OCI-LY1 (cell line): ENCODE data around the gene TET2.

Experiments
- H2AFZ ChIP-seq: fragments of 200-600 bp; sonication (generic), shearing (Covaris generic); 2 replicates; pipeline ENCODE4 v1.6.0; 2014; ENCODE audit warnings: antibody characterized with exemption, mild to moderate bottlenecking, low read length
- H3F3A ChIP-seq: fragments of 200-600 bp; sonication (generic), shearing (Covaris generic); 2 replicates; pipeline ENCODE4 v1.6.0; 2014; ENCODE audit warnings: mild to moderate bottlenecking, antibody characterized with exemption, low read length, moderate library complexity; ENCODE audit not compliant: insufficient read depth
- H3K27ac ChIP-seq: fragments of 200-600 bp; sonication (generic); 2 replicates; pipeline ENCODE4 v1.5.1; 2014; ENCODE audit warnings: low read length, mixed run types, mild to moderate bottlenecking, low read depth; ENCODE audit not compliant: poor library complexity, severe bottlenecking
- H3K27me3 ChIP-seq: fragments of 200-600 bp; sonication (generic); 2 replicates; pipeline ENCODE4 v1.6.0; 2014; ENCODE audit warnings: antibody characterized with exemption, mild to moderate bottlenecking, low read length, moderate library complexity; ENCODE audit not compliant: insufficient read depth
- H3K36me3 ChIP-seq: fragments of 200-600 bp; sonication (generic); 2 replicates; pipeline ENCODE4 v1.6.1; 2014; ENCODE audit warnings: mild to moderate bottlenecking, antibody characterized with exemption, low read length, moderate library complexity, mixed read lengths; ENCODE audit not compliant: insufficient read depth
- H3K4me1 ChIP-seq: fragments of 200-600 bp; sonication (generic); 2 replicates; pipeline ENCODE4 v1.5.1; 2014; ENCODE audit warnings: mild to moderate bottlenecking, low read length, moderate library complexity; ENCODE audit not compliant: insufficient read depth, severe bottlenecking
- H3K4me2 ChIP-seq: fragments of 200-600 bp; sonication (generic), shearing (Covaris generic); 2 replicates; pipeline ENCODE4 v1.6.1; 2014; ENCODE audit warnings: low read length
- H3K4me3 ChIP-seq: fragments of 200-600 bp; sonication (generic); 2 replicates; pipeline ENCODE4 v1.5.1; 2014; ENCODE audit warnings: low read length, low read depth, mild to moderate bottlenecking, mixed read lengths; ENCODE audit not compliant: poor library complexity, severe bottlenecking
- H3K79me2 ChIP-seq: fragments of 200-600 bp; shearing (Covaris generic); 2 replicates; pipeline ENCODE4 v1.6.1; 2016; ENCODE audit warnings: mixed run types, low read length, mixed read lengths; ENCODE audit not compliant: insufficient read depth
- H3K9ac ChIP-seq: fragments of 200-600 bp; sonication (generic), shearing (Covaris generic); 2 replicates; pipeline ENCODE4 v1.6.1; 2014; ENCODE audit warnings: mild to moderate bottlenecking, low read length, mixed read lengths
- H3K9me2 ChIP-seq: fragments of 200-600 bp; sonication (generic), shearing (Covaris generic); 2 replicates; pipeline ENCODE4 v1.6.1; 2014; ENCODE audit warnings: low read depth, mild to moderate bottlenecking, low read length, mixed read lengths
- H3K9me3 ChIP-seq: fragments of 200-600 bp; shearing (Covaris generic); 2 replicates; pipeline ENCODE4 v1.6.1; 2014; ENCODE audit warnings: low read length, mixed read lengths
- H4K20me1 ChIP-seq: fragments of 200-600 bp; sonication (generic), shearing (Covaris generic); 2 replicates; pipeline ENCODE4 v1.6.0; 2016; ENCODE audit warnings: mild to moderate bottlenecking, low read length; ENCODE audit not compliant: insufficient read depth
- EZH2 ChIP-seq: fragments of 200-600 bp; sonication (generic), shearing (Covaris generic); IDR thresholded peaks from 2 replicates; pipeline ENCODE4 v1.8.0; 2017; ENCODE audit warnings: borderline replicate concordance, mixed run types, mild to moderate bottlenecking, antibody characterized with exemption, low read length, moderate library complexity, mixed read lengths
- TF ChIP-seq, protein P1 (sequence below): fragments of 200-600 bp; sonication (generic), shearing (Covaris generic); IDR thresholded peaks from 2 replicates; pipeline ENCODE4 v1.5.1; 2017; ENCODE audit warnings: mild to moderate bottlenecking, antibody characterized with exemption, low read length, moderate library complexity, mixed read lengths

Gene TET2

DNA sequence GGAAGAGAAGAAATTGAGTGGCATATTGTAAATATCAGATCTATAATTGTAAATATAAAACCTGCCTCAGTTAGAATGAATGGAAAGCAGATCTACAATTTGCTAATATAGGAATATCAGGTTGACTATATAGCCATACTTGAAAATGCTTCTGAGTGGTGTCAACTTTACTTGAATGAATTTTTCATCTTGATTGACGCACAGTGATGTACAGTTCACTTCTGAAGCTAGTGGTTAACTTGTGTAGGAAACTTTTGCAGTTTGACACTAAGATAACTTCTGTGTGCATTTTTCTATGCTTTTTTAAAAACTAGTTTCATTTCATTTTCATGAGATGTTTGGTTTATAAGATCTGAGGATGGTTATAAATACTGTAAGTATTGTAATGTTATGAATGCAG lies 132.6 kb downstream of the TET2 start:
- H3K79me2 ChIP-seq, result no peaks in the 10 kb centered on the region
- no peak for TF ChIP-seq EZH2
- TF ChIP-seq, protein P1, sequence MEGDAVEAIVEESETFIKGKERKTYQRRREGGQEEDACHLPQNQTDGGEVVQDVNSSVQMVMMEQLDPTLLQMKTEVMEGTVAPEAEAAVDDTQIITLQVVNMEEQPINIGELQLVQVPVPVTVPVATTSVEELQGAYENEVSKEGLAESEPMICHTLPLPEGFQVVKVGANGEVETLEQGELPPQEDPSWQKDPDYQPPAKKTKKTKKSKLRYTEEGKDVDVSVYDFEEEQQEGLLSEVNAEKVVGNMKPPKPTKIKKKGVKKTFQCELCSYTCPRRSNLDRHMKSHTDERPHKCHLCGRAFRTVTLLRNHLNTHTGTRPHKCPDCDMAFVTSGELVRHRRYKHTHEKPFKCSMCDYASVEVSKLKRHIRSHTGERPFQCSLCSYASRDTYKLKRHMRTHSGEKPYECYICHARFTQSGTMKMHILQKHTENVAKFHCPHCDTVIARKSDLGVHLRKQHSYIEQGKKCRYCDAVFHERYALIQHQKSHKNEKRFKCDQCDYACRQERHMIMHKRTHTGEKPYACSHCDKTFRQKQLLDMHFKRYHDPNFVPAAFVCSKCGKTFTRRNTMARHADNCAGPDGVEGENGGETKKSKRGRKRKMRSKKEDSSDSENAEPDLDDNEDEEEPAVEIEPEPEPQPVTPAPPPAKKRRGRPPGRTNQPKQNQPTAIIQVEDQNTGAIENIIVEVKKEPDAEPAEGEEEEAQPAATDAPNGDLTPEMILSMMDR, result no peak
- H3K27me3 ChIP-seq, result no peaks in the 10 kb centered on the region
- no peak overlapping the region for H2AFZ ChIP-seq
- no peak overlapping the region for H3K27ac ChIP-seq
- H3K9me2 ChIP-seq, result no peaks in the 10 kb centered on the region
- H3K4me3 ChIP-seq, result no peak overlapping the region
- no peak overlapping the region for H3K4me2 ChIP-seq
- peaks cover 5% of the 10 kb centered on the region for H3K4me1 ChIP-seq
- H3K36me3 ChIP-seq, result no peaks in the 10 kb centered on the region
- H4K20me1 ChIP-seq, result no peaks in the 10 kb centered on the region
- no peaks in the 10 kb centered on the region for H3F3A ChIP-seq
- no peaks in the 10 kb centered on the region for H3K9me3 ChIP-seq
- no peak overlapping the region for H3K9ac ChIP-seq

- no peaks in the 10 kb centered on the region for H3K27me3 ChIP-seq
- no peak overlapping the region for H3K4me3 ChIP-seq
- H3K79me2 ChIP-seq, result no peaks in the 10 kb centered on the region
- no peaks in the 10 kb centered on the region for H3K36me3 ChIP-seq
- no peaks in the 10 kb centered on the region for H4K20me1 ChIP-seq
- peaks cover 5% of the 10 kb centered on the region for H3K4me1 ChIP-seq
- H2AFZ ChIP-seq, result no peak overlapping the region
- no peak overlapping the region for H3K27ac ChIP-seq
- no peak overlapping the region for H3K4me2 ChIP-seq
- H3F3A ChIP-seq, result no peaks in the 10 kb centered on the region
- TF ChIP-seq, protein P1, result no peak
- TF ChIP-seq EZH2, result no peak
- H3K9me3 ChIP-seq, result no peaks in the 10 kb centered on the region
- no peak overlapping the region for H3K9ac ChIP-seq
- no peaks in the 10 kb centered on the region for H3K9me2 ChIP-seq
Observed at GRCh38 chr4:105280338-105281123, 133.9 kb downstream of the TET2 start.

- no peak overlapping the region for H3K4me2 ChIP-seq
Observed at GRCh38 chr4:105281124-105281415, 134.4 kb downstream of the TET2 start.

More at GRCh38 chr4:105281124-105281415, 134.4 kb downstream of the TET2 start:
- TF ChIP-seq EZH2, result no peak
- TF ChIP-seq, protein P1, result no peak
- no peaks in the 10 kb centered on the region for H3K79me2 ChIP-seq
- H3K27me3 ChIP-seq, result no peaks in the 10 kb centered on the region
- H4K20me1 ChIP-seq, result no peaks in the 10 kb centered on the region
- no peaks in the 10 kb centered on the region for H3K36me3 ChIP-seq
- no peak overlapping the region for H3K4me3 ChIP-seq
- H3K9ac ChIP-seq, result no peak overlapping the region
- no peaks in the 10 kb centered on the region for H3K9me3 ChIP-seq
- H3K9me2 ChIP-seq, result no peaks in the 10 kb centered on the region
- H2AFZ ChIP-seq, result no peak overlapping the region
- peaks cover 5% of the 10 kb centered on the region for H3K4me1 ChIP-seq
- H3K27ac ChIP-seq, result no peak overlapping the region
- H3F3A ChIP-seq, result no peaks in the 10 kb centered on the region
